Lung (tissue), 12 donors: ENCODE results near the gene TPCN2. TPM values are rescaled to one million over a fixed set of nuclear protein-coding genes. Genes with fewer than 3 reads are reported as not detected.

Source experiments
- ATAC-seq: fragments of 200-7000 bp; cut with Tn5 transposase; one replicate; pipeline ENCODE4 v1.9.1; 2020; ENCODE audit warnings: moderate number of reproducible peaks; ENCODE audit not compliant: insufficient read depth, low FRiP score
- DNase-seq, 3 donors: peaks; one replicate each; pipeline ENCODE4 v3.0.0-alpha.2; 2013 to 2017
- H3K27ac ChIP-seq, 2 donors: one replicate each; pipeline ENCODE4 v1.5.1; 2013; ENCODE audit warnings: mild to moderate bottlenecking in 2 of 2, moderate library complexity in 2 of 2, control low read depth in 1 of 2, inconsistent platforms in 1 of 2, low read depth in 1 of 2, low read length in 1 of 2
- H3K27me3 ChIP-seq, 3 donors: one replicate each; pipeline ENCODE4 v1.5.1; 2013; ENCODE audit warnings: low read length in 2 of 3; ENCODE audit not compliant: control insufficient read depth in 3 of 3, insufficient read depth in 3 of 3
- H3K36me3 ChIP-seq, 4 donors: one replicate each; pipeline ENCODE4 v1.5.1; 2013; ENCODE audit warnings: low read length in 4 of 4, mild to moderate bottlenecking in 1 of 4, moderate library complexity in 1 of 4; ENCODE audit not compliant: control insufficient read depth in 4 of 4, insufficient read depth in 4 of 4
- H3K4me1 ChIP-seq, 5 donors: one replicate each; pipeline ENCODE4 v1.5.1; 2013; ENCODE audit warnings: low read length in 5 of 5, mild to moderate bottlenecking in 2 of 5, moderate library complexity in 1 of 5; ENCODE audit not compliant: control insufficient read depth in 5 of 5, insufficient read depth in 5 of 5
- H3K4me3 ChIP-seq: one replicate; pipeline ENCODE4 v1.5.1; 2013; ENCODE audit warnings: mild to moderate bottlenecking, control low read depth, moderate library complexity
- H3K9ac ChIP-seq, 2 donors: one replicate each; pipeline ENCODE4 v1.5.1; 2013; ENCODE audit warnings: low read length in 2 of 2, control low read depth in 1 of 2; ENCODE audit not compliant: insufficient read depth in 1 of 2
- H3K9me3 ChIP-seq, 4 donors: one replicate each; pipeline ENCODE4 v1.5.1; 2013; ENCODE audit warnings: low read length in 3 of 4, mild to moderate bottlenecking in 1 of 4, moderate library complexity in 1 of 4; ENCODE audit not compliant: control insufficient read depth in 4 of 4, insufficient read depth in 3 of 4
- CTCF ChIP-seq: IDR thresholded peaks from 2 replicates; pipeline ENCODE4 v1.5.1; 2012; ENCODE audit warnings: mild to moderate bottlenecking; ENCODE audit errors: control extremely low read depth, extremely low read depth
- WGBS, 2 donors: extraction: QIAGEN DNeasy Blood & Tissue Kit; methylation state at CpG; one replicate each; pipeline ENCODE4 v1.1.7; 2013; 5-methylcytosine and 5-hydroxymethylcytosine counted together
- polyA plus RNA-seq, 2 donors: library from polyadenylated mRNA; stranded (reverse); fragments of 200-250 nt; gene quantifications; one replicate each; pipeline ENCODE4 v1.2.1, GENCODE V29; 2013
- total RNA-seq, 2 donors: library from RNA; depleted of rRNA in 1 of 2; stranded (reverse); fragments of >200 nt in 1 of 2; gene quantifications; one replicate each; pipeline ENCODE4 v1.2.1, GENCODE V29; 2014 to 2021
- donor health status: control.
- donor health status: control.
- donor health status: Bipolar disorder and iron deficiency.
- donor health status: healthy.
- donor health status: DM: yes; HTN: yes; CAD: no.

TPCN2 gene
- total and polyA plus RNA-seq, 4 donors = 10.0 to 25.0 (median 14.5) TPM

GRCh38 chr11:69040581-69041260, 8.0 kb upstream of the TPCN2 start:
- Histone ChIP-seq H3K9me3 (no peaks in the 10 kb centered on the region), H3K27ac (peak overlapping the region in 1 of 2 donors; percentile 15), H3K4me1 (peaks cover 2 to 17% (median 7%) of the 10 kb centered on the region in 5 donors), H3K4me3 (no peak overlapping the region), H3K9ac (no peak overlapping the region), H3K27me3 (no peaks in the 10 kb centered on the region), H3K36me3 (no peaks in the 10 kb centered on the region)
- ATAC-seq (no peak), DNase-seq (no peak)
- no peak for TF ChIP-seq CTCF
- 75 to 80% methylated on average over 4 of the region's 4 CpGs for WGBS, 2 donors

- no peak overlapping the region for H3K4me3 ChIP-seq
- 86% methylated on average over 2 of the region's 2 CpGs for WGBS, 2 donors
- ATAC-seq (no peak), DNase-seq (no peak)
- no peaks in the 10 kb centered on the region for H3K9me3 ChIP-seq
- no peak overlapping the region for H3K27ac ChIP-seq
- no peak overlapping the region for H3K9ac ChIP-seq
- no peak for TF ChIP-seq CTCF
- H3K36me3 ChIP-seq = no peaks in the 10 kb centered on the region
- no peaks in the 10 kb centered on the region for H3K27me3 ChIP-seq
- peaks cover 0 to 12% (median 4%) of the 10 kb centered on the region in 5 donors for H3K4me1 ChIP-seq
Measured at GRCh38 chr11:69041516-69041915, 7.2 kb upstream of the TPCN2 start.

GRCh38 chr11:69044111-69045013, 4.4 kb upstream of the TPCN2 start:
- ATAC-seq = peak; percentile 28
- DNase-seq = peak; percentile 77 to 80 (median 79)
- Histone ChIP-seq H3K4me3 (no peak overlapping the region), H3K27me3 (no peaks in the 10 kb centered on the region), H3K9me3 (no peaks in the 10 kb centered on the region), H3K36me3 (no peaks in the 10 kb centered on the region), H3K9ac (peak overlapping the region in 1 of 2 donors; percentile 19), H3K4me1 (peaks cover 0 to 21% (median 4%) of the 10 kb centered on the region in 5 donors), H3K27ac (no peak overlapping the region)
- peak; percentile 14 for TF ChIP-seq CTCF
- WGBS, 2 donors = 31% methylated on average over 15 of the region's 15 CpGs
